Femur (tissue), 1 donor: Measurements from ENCODE around the gene NTN1.

Experiments used
- DNase-seq: peaks from one replicate; pipeline ENCODE4 v3.0.0-alpha.2; 2017

Gene NTN1

GRCh38 chr17:9006175-9006767 is 15.0 kb upstream of the NTN1 start:
- no peak for DNase-seq

GRCh38 chr17:9007052-9007714 is 14.1 kb upstream of the NTN1 start:
- DNase-seq, result no peak

GRCh38 chr17:9009096-9009495 is 12.2 kb upstream of the NTN1 start:
- no peak for DNase-seq

GRCh38 chr17:9009737-9010136 is 11.6 kb upstream of the NTN1 start:
- DNase-seq, result no peak

GRCh38 chr17:9011001-9011400 is 10.3 kb upstream of the NTN1 start:
- DNase-seq, result no peak

GRCh38 chr17:9016941-9017552 is 4.3 kb upstream of the NTN1 start:
- DNase-seq, result no peak

- DNase-seq, result no peak
Measured at GRCh38 chr17:9018726-9019125, 2.6 kb upstream of the NTN1 start.

GRCh38 chr17:9020096-9020823 is 1.1 kb upstream of the NTN1 start:
- DNase-seq, result no peak

GRCh38 chr17:9020824-9021157 is 519 bp upstream of the NTN1 start:
- no peak for DNase-seq

GRCh38 chr17:9021992-9022572 is 772 bp downstream of the NTN1 start:
- peak; percentile 47 for DNase-seq

- DNase-seq, result no peak
Measured at GRCh38 chr17:9022573-9023391, 1.5 kb downstream of the NTN1 start.

- no peak for DNase-seq
Measured at GRCh38 chr17:9023392-9024218, 2.3 kb downstream of the NTN1 start.

- DNase-seq, result no peak
Measured at GRCh38 chr17:9024497-9024896, 3.2 kb downstream of the NTN1 start.

GRCh38 chr17:9026741-9027140 is 5.4 kb downstream of the NTN1 start:
- no peak for DNase-seq

- DNase-seq, result no peak
Measured at GRCh38 chr17:9028202-9028987, 7.1 kb downstream of the NTN1 start.

GRCh38 chr17:9028988-9029570 is 7.8 kb downstream of the NTN1 start:
- no peak for DNase-seq

GRCh38 chr17:9032151-9032550 is 10.8 kb downstream of the NTN1 start:
- DNase-seq, result no peak

GRCh38 chr17:9032583-9032982 is 11.3 kb downstream of the NTN1 start:
- no peak for DNase-seq

GRCh38 chr17:9035249-9035648 is 13.9 kb downstream of the NTN1 start:
- DNase-seq, result no peak

GRCh38 chr17:9036336-9036735 is 15.0 kb downstream of the NTN1 start:
- no peak for DNase-seq

GRCh38 chr17:9037736-9038135 is 16.4 kb downstream of the NTN1 start:
- DNase-seq, result no peak
